LNCaP clone FGC (cell line): ENCODE results near the gene FBXO45.
"Not testable (repeated sequence)": the region's sequence is repeated elsewhere in the genome, so short reads cannot be mapped to it uniquely, and the experiment has no call there.

ENCODE experiments used
- DNase-seq: peaks from one replicate; pipeline ENCODE4 v3.0.0-alpha.2; 2011; ENCODE audit warnings: low read depth
- H3K4me3 ChIP-seq: 2 replicates; pipeline ENCODE4 v1.5.1; 2011; ENCODE audit warnings: mild to moderate bottlenecking, low read depth, low read length, control low read depth
- TF ChIP-seq, protein P1 (sequence below): IDR thresholded peaks from 2 replicates; pipeline ENCODE4 v1.5.1; 2012; ENCODE audit warnings: mild to moderate bottlenecking; ENCODE audit not compliant: control insufficient read depth, insufficient read depth; ENCODE audit errors: extremely low read depth

Gene FBXO45

DNA sequence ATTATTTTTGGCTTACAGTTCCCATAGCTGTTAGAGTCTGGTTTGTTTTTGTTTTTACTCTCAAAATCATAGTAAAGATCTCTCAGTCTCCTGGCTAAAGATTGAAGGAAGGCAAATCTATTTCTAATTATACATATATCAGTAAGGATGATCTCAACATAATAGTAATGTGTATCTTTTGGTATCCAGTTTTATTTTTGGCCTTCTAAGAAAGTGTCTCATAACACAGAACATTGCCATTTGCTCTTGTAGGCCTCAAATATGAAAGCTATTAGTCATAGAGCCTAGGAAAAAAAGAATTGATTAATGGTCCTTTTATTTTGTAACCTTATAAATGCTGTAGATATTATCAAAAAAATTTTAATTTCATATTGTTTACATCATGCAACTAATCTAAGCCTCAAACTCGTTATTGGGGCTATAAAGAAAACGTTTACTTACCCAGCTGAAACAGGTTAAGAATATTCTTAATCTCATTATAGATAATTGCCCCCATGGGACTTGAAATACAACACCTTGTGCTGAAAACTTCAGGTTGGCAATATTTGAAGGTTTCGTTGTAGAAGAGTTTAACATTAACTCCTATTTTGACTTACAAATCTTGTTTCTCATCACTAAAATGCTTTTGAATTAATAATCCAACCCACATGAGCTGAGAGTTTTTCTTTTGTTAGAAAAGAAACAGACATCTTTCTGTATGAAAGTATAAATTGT, 16.7 kb downstream of the FBXO45 start:
- no peak for DNase-seq
- TF ChIP-seq, protein P1, sequence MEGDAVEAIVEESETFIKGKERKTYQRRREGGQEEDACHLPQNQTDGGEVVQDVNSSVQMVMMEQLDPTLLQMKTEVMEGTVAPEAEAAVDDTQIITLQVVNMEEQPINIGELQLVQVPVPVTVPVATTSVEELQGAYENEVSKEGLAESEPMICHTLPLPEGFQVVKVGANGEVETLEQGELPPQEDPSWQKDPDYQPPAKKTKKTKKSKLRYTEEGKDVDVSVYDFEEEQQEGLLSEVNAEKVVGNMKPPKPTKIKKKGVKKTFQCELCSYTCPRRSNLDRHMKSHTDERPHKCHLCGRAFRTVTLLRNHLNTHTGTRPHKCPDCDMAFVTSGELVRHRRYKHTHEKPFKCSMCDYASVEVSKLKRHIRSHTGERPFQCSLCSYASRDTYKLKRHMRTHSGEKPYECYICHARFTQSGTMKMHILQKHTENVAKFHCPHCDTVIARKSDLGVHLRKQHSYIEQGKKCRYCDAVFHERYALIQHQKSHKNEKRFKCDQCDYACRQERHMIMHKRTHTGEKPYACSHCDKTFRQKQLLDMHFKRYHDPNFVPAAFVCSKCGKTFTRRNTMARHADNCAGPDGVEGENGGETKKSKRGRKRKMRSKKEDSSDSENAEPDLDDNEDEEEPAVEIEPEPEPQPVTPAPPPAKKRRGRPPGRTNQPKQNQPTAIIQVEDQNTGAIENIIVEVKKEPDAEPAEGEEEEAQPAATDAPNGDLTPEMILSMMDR, result no peak
- no peak overlapping the region for H3K4me3 ChIP-seq

- TF ChIP-seq, protein P1, result no peak
- DNase-seq, result no peak
- no peak overlapping the region for H3K4me3 ChIP-seq
These were observed 21.8 kb downstream of the FBXO45 start for GRCh38 chr3:196590279-196590678.

DNA sequence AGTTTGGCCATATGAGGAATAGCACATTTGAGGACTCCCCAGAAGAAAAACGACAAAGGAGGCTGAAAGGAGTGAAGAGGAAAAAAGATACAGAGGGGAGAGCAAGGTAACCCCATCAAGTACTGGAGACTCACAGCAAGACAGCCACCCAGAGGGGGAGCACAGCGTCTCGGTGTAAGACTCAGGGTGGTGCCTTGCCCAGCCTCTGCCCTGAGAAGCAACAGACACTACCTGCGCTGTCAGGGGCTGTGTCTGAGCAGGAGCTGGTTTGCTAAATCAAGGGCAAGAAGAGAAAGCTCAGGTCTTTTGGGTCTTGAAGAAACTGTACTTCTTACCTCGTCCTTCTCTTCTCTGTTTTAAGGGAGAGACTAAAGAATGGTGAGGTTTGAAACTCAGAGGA, 27.9 kb downstream of the FBXO45 start:
- DNase-seq, result no peak
- H3K4me3 ChIP-seq, result no peak overlapping the region
- TF ChIP-seq, protein P1, result no peak

DNA sequence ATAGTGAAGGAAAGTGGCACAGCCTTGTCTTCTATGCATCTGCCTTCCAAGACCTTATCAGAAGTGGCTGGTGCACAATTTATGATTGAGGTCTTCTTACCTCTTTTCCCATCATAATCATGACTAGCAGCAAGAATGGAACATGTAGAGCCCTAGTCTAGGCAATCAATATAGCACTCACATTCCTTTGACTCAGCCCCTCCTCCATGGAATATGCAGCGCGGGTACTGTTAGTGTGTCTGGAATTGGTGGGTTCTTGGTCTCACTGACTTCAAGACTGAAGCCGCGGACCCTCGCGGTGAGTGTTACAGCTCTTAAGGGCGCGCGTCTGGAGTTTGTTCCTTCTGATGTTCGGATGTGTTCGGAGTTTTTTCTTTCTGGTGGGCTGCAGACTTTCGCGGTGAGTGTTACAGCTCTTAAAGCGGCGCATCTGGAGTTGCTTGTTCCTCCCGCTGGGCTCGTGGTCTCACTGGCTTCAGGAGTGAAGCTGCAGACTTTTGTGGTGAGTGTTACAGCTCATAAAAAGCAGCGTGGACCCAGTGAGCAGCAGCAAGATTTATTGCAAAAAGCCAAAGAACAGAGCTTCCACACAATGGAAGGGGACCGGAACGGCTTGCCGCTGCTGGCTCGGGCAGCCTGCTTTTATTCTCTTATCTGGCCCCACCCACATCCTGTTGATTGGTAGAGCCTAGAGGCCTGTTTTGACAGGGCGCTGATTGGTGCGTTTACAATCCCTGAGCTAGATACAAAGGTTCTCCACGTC, 29.7 kb downstream of the FBXO45 start:
- not testable (repeated sequence) for H3K4me3 ChIP-seq, DNase-seq

DNA sequence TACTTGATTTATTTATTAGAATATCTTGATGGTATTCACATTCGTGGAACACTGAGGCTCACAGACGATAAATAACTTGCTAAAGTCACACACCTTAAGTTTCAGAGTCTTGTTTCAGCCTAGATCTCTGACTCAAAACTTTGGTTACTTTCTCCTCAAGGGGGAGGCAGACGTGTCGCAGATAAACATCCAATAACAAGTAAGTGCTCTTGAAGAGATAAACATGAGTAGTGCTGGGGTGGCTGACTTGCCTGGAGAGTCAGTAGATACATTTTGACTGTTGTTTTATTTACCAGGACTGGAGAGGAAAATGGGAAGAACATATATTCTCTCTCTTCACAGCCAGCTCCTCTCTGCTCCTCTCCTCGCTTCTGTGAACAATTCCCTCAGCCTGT, 31.3 kb downstream of the FBXO45 start:
- TF ChIP-seq, protein P1, result no peak
- H3K4me3 ChIP-seq, result no peak overlapping the region
- no peak for DNase-seq

DNA sequence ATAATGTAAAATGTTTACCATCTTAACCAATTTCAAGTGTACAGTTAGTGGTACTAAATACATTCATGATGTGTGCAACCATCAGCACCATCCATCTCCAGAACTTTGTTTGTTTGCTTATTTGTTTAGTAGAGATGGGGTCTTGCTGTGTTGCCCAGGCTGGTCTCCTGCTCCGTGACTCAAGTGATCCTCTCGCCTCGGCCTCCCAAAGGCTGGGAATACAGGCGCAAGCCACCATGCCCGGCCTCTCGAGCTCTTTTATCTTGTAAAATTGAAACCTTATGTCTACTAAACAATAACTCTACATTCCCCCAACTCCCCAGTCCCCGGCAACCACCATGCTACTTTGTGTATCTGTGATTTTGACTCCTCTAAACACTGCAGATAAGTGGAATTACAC, 31.9 kb downstream of the FBXO45 start:
- TF ChIP-seq, protein P1, result no peak
- no peak for DNase-seq

DNA sequence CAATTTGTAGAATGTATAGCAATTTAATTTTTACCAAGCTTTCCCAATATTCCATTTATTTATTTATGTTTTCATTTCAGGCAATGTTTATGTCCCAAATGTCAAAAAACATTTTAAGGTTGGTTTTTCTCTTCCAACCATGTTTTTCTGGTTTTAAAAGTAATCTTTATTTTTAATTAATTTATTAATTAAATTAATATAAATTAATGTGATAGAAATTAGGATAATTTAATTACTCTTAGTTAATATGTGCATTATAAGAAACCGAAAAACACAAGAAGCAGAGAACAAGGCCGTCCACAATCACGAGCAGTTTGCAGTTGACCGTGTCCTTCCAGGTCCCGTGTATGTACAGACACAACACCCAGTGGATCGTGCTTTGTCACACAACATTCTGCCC, 34.2 kb downstream of the FBXO45 start:
- TF ChIP-seq, protein P1, result no peak
- H3K4me3 ChIP-seq, result no peak overlapping the region
- DNase-seq, result no peak

More for the DNA sequence above, 31.9 kb downstream of the FBXO45 start:
- H3K4me3 ChIP-seq, result no peak overlapping the region
